NT2/D1 (cell line): ENCODE results near the gene EWSR1.

Source experiments
- DNase-seq: peaks from one replicate; pipeline ENCODE4 v3.0.0-alpha.2; 2011; ENCODE audit warnings: low read depth, low spot score
- H3K27me3 ChIP-seq: 2 replicates; pipeline ENCODE4 v1.6.0; 2011; ENCODE audit warnings: mild to moderate bottlenecking; ENCODE audit not compliant: insufficient read length, insufficient read depth
- H3K36me3 ChIP-seq: 2 replicates; pipeline ENCODE4 v1.6.1; 2011; ENCODE audit warnings: mild to moderate bottlenecking, low read length, mixed read lengths; ENCODE audit not compliant: insufficient read depth, insufficient read length
- H3K4me1 ChIP-seq: 2 replicates; pipeline ENCODE4 v1.5.1; 2011; ENCODE audit not compliant: insufficient read depth, insufficient read length
- H3K4me3 ChIP-seq: 2 replicates; pipeline ENCODE4 v1.5.1; 2011; ENCODE audit warnings: low read depth; ENCODE audit not compliant: insufficient read length
- H3K9ac ChIP-seq: 2 replicates; pipeline ENCODE4 v1.6.0; 2011; ENCODE audit warnings: low read depth; ENCODE audit not compliant: insufficient read length
- H3K9me3 ChIP-seq: 2 replicates; pipeline ENCODE4 v1.5.1; 2011; ENCODE audit warnings: mild to moderate bottlenecking, low read length; ENCODE audit not compliant: insufficient read depth
- SUZ12 ChIP-seq: IDR thresholded peaks from 2 replicates; pipeline ENCODE4 v1.6.1; 2011; ENCODE audit not compliant: insufficient read length, insufficient read depth; ENCODE audit errors: extremely low read depth
- YY1 ChIP-seq: IDR thresholded peaks from 2 replicates; pipeline ENCODE4 v1.6.1; 2011; ENCODE audit not compliant: insufficient read length, insufficient read depth
- ZNF274 ChIP-seq: IDR thresholded peaks from 2 replicates; pipeline ENCODE4 v1.6.1; 2011; ENCODE audit warnings: mild to moderate bottlenecking, low read depth, low read length

Gene EWSR1

DNA sequence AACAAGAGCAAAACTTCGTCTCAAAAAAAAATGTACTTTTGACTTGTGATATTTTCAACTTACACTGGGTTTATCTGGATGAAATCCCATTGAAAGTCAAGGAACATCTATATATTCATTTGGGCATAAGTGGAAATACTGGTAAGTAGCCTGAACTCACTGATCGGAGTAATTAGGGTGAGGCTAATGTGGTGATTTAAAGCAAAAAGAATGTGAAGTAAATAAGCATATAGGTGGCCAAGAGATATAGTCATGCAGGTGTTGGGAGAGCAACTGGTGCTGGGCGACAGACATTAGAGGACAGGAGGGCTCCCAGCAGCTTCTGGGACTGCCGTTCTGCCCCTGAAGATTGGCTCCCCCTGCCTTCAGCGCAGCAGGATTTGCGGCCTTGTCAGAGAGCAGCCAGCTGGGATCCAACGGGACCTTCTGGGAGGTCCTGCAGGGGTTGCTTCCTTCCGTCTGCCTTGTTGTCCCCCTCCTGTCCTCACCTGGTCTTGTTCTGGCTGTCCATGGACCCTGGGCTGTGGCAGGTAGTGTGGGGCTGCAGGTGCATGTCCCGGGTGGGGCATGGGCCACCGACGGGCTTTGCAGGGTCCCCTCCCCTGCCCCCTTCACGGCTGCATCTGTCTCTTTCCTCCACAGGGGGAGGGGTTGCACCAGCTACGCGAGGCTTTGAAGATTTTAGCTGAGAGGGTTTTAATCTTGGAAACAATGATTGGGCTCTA is 14.3 kb upstream of the EWSR1 start:
- H3K4me1 ChIP-seq: peaks cover 2% of the 10 kb centered on the region
- DNase-seq: no peak

GRCh38 chr22:29254286-29254660 is 13.8 kb upstream of the EWSR1 start:
- H3K9ac ChIP-seq: no peak overlapping the region
- no peaks in the 10 kb centered on the region for H3K9me3 ChIP-seq
- peaks cover 6% of the 10 kb centered on the region for H3K4me1 ChIP-seq
- H3K27me3 ChIP-seq: no peaks in the 10 kb centered on the region
- H3K36me3 ChIP-seq: peaks cover 9% of the 10 kb centered on the region
- no peak overlapping the region for H3K4me3 ChIP-seq
- TF ChIP-seq YY1 (no peak), SUZ12 (no peak), ZNF274 (no peak)
- no peak for DNase-seq

More for the DNA sequence above, 14.3 kb upstream of the EWSR1 start:
- Histone ChIP-seq H3K4me3 (no peak overlapping the region), H3K36me3 (peaks cover 5% of the 10 kb centered on the region), H3K27me3 (no peaks in the 10 kb centered on the region), H3K9me3 (no peaks in the 10 kb centered on the region), H3K9ac (no peak overlapping the region)
- TF ChIP-seq YY1 (no peak), SUZ12 (no peak), ZNF274 (no peak)

- peaks cover 11% of the 10 kb centered on the region for H3K4me1 ChIP-seq
- TF ChIP-seq SUZ12: no peak
- TF ChIP-seq YY1: no peak
- TF ChIP-seq ZNF274: no peak
- no peak for DNase-seq
These were observed 12.9 kb upstream of the EWSR1 start for GRCh38 chr22:29255064-29255621.

GRCh38 chr22:29256606-29257325 is 11.3 kb upstream of the EWSR1 start:
- TF ChIP-seq YY1 (no peak), ZNF274 (no peak), SUZ12 (no peak)
- Histone ChIP-seq H3K9me3 (no peaks in the 10 kb centered on the region), H3K36me3 (peaks cover 30% of the 10 kb centered on the region), H3K4me3 (no peak overlapping the region), H3K27me3 (no peaks in the 10 kb centered on the region), H3K4me1 (peaks cover 12% of the 10 kb centered on the region), H3K9ac (no peak overlapping the region)
- DNase-seq: no peak

More at GRCh38 chr22:29255064-29255621, 12.9 kb upstream of the EWSR1 start:
- Histone ChIP-seq H3K4me3 (no peak overlapping the region), H3K9ac (no peak overlapping the region), H3K9me3 (no peaks in the 10 kb centered on the region), H3K27me3 (no peaks in the 10 kb centered on the region), H3K36me3 (peaks cover 17% of the 10 kb centered on the region)

DNA sequence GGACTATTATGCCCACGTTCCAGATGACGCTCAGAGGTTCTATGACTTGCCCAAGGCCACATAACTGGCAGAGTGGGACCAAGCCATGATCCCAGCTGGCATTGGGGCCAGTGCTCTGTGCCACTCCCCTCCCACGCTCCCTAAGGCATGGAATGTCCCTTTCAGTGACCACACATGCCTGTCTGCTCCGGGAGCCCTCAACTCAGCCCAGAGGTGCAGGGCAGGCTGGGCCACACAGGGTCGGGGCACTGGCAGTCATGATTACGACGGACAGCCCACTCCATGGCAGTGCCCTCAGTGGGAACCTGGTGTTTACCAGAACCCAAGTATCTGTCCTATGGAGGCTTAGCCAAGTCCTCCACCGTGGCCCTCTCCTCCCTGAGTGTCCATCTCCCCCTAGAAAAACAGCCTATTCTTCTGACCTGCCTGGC is 10.3 kb upstream of the EWSR1 start:
- Histone ChIP-seq H3K4me3 (no peak overlapping the region), H3K36me3 (peaks cover 30% of the 10 kb centered on the region), H3K4me1 (peaks cover 12% of the 10 kb centered on the region), H3K27me3 (no peaks in the 10 kb centered on the region), H3K9ac (no peak overlapping the region), H3K9me3 (no peaks in the 10 kb centered on the region)
- TF ChIP-seq SUZ12 (no peak), ZNF274 (no peak), YY1 (no peak)
- no peak for DNase-seq

GRCh38 chr22:29258407-29259252 is 9.4 kb upstream of the EWSR1 start:
- no peak overlapping the region for H3K9ac ChIP-seq
- TF ChIP-seq SUZ12: no peak
- no peak for TF ChIP-seq ZNF274
- no peaks in the 10 kb centered on the region for H3K9me3 ChIP-seq
- peaks cover 32% of the 10 kb centered on the region for H3K36me3 ChIP-seq
- no peak overlapping the region for H3K4me3 ChIP-seq
- no peak for DNase-seq
- H3K4me1 ChIP-seq: peaks cover 12% of the 10 kb centered on the region
- no peaks in the 10 kb centered on the region for H3K27me3 ChIP-seq
